HK-2 (cell line): ENCODE data around the gene TNNI2.

Source experiments
- DNase-seq: peaks from one replicate; pipeline ENCODE4 v3.0.0-alpha.2; 2018; ENCODE audit not compliant: unreplicated experiment

The TNNI2 gene

GRCh38 chr11:1834062-1834610 is 4.6 kb upstream of the TNNI2 start:
- peak; percentile 34 for DNase-seq

GRCh38 chr11:1834779-1835670 is 3.8 kb upstream of the TNNI2 start, which contains the start of gene SYT8:
SYT8 (plus strand) TSS chr11:1834990; CDS start chr11:1835106, 116 bp downstream.
- DNase-seq, result no peak

- DNase-seq, result no peak
Observed at GRCh38 chr11:1835671-1836010, 3.1 kb upstream of the TNNI2 start.

GRCh38 chr11:1836011-1836945 is 2.5 kb upstream of the TNNI2 start:
- DNase-seq, result no peak

- DNase-seq, result peak; percentile 34
Observed at GRCh38 chr11:1837171-1838076, 1.4 kb upstream of the TNNI2 start.

GRCh38 chr11:1838077-1838425 is 730 bp upstream of the TNNI2 start:
- no peak for DNase-seq

- no peak for DNase-seq
Observed at GRCh38 chr11:1839204-1839923, 583 bp downstream of the TNNI2 start.

- no peak for DNase-seq
Observed at GRCh38 chr11:1839924-1840779, 1.4 kb downstream of the TNNI2 start.

- DNase-seq, result no peak
Observed at GRCh38 chr11:1840780-1841480, 2.1 kb downstream of the TNNI2 start.

GRCh38 chr11:1841511-1842148 is 2.8 kb downstream of the TNNI2 start:
- no peak for DNase-seq

GRCh38 chr11:1842149-1843097 is 3.6 kb downstream of the TNNI2 start:
- DNase-seq, result no peak

- DNase-seq, result no peak
Observed at GRCh38 chr11:1843098-1843473, 4.3 kb downstream of the TNNI2 start.

GRCh38 chr11:1843796-1844195 is 5.0 kb downstream of the TNNI2 start:
- no peak for DNase-seq

- DNase-seq, result no peak
Observed at GRCh38 chr11:1844221-1845094, 5.7 kb downstream of the TNNI2 start.

- no peak for DNase-seq
Observed at GRCh38 chr11:1845095-1845429, 6.3 kb downstream of the TNNI2 start.

- DNase-seq, result no peak
Observed at GRCh38 chr11:1845561-1846452, 7.0 kb downstream of the TNNI2 start.
